GM21390 (cell line): ENCODE data around the gene KLHL22.
"Not testable (repeated sequence)": the region's sequence is repeated elsewhere in the genome, so short reads cannot be mapped to it uniquely, and the experiment has no call there.

ENCODE experiments used
- ATAC-seq: cut with Tn5 transposase; IDR thresholded peaks from one replicate; pipeline ENCODE4 v1.9.1; 2021; ENCODE audit not compliant: unreplicated experiment

The KLHL22 gene

GRCh38 chr22:20506543-20507252, 11.1 kb upstream of the KLHL22 start:
- ATAC-seq: no peak

GRCh38 chr22:20504293-20504922, 8.8 kb upstream of the KLHL22 start:
- ATAC-seq: not testable (repeated sequence)

GRCh38 chr22:20503816-20504215, 8.2 kb upstream of the KLHL22 start:
- no peak for ATAC-seq

GRCh38 chr22:20499769-20500168, 4.2 kb upstream of the KLHL22 start:
- ATAC-seq: no peak

- ATAC-seq: no peak
Measured at GRCh38 chr22:20498913-20499312, 3.3 kb upstream of the KLHL22 start.

- no peak for ATAC-seq
Measured at GRCh38 chr22:20497426-20497825, 1.8 kb upstream of the KLHL22 start.

- peak; percentile 73 for ATAC-seq
Measured at GRCh38 chr22:20495861-20496681, 476 bp upstream of the KLHL22 start.

GRCh38 chr22:20491346-20491745, 4.2 kb downstream of the KLHL22 start:
- ATAC-seq: no peak

- ATAC-seq: no peak
Measured at GRCh38 chr22:20490941-20491307, 4.7 kb downstream of the KLHL22 start.

GRCh38 chr22:20490183-20490940, 5.2 kb downstream of the KLHL22 start:
- ATAC-seq: no peak

GRCh38 chr22:20488946-20489345, 6.6 kb downstream of the KLHL22 start:
- ATAC-seq: no peak

- ATAC-seq: no peak
Measured at GRCh38 chr22:20487715-20488114, 7.9 kb downstream of the KLHL22 start.

- no peak for ATAC-seq
Measured at GRCh38 chr22:20486229-20486628, 9.4 kb downstream of the KLHL22 start.

GRCh38 chr22:20484948-20485683, 10.5 kb downstream of the KLHL22 start:
- no peak for ATAC-seq

- no peak for ATAC-seq
Measured at GRCh38 chr22:20483771-20484170, 11.8 kb downstream of the KLHL22 start.

GRCh38 chr22:20483143-20483506, 12.5 kb downstream of the KLHL22 start:
- not testable (repeated sequence) for ATAC-seq

- no peak for ATAC-seq
Measured at GRCh38 chr22:20479612-20480196, 15.9 kb downstream of the KLHL22 start.

- not testable (repeated sequence) for ATAC-seq
Measured at GRCh38 chr22:20478059-20478458, 17.5 kb downstream of the KLHL22 start.

GRCh38 chr22:20475569-20475968, 20.0 kb downstream of the KLHL22 start:
- ATAC-seq: not testable (repeated sequence)

- ATAC-seq: no peak
Measured at GRCh38 chr22:20475115-20475436, 20.5 kb downstream of the KLHL22 start.
